ENCODE measurements around the gene CCDC39.

- TF ChIP-seq EZH2 (IDR thresholded peaks at IDR 0.05; ENCODE audit: low read length, unreplicated experiment) (no peak), EZH2phosphoT487 (IDR thresholded peaks at IDR 0.05; ENCODE audit: borderline replicate concordance, low read length) (no peak)
- TF ChIP-seq, protein P1, sequence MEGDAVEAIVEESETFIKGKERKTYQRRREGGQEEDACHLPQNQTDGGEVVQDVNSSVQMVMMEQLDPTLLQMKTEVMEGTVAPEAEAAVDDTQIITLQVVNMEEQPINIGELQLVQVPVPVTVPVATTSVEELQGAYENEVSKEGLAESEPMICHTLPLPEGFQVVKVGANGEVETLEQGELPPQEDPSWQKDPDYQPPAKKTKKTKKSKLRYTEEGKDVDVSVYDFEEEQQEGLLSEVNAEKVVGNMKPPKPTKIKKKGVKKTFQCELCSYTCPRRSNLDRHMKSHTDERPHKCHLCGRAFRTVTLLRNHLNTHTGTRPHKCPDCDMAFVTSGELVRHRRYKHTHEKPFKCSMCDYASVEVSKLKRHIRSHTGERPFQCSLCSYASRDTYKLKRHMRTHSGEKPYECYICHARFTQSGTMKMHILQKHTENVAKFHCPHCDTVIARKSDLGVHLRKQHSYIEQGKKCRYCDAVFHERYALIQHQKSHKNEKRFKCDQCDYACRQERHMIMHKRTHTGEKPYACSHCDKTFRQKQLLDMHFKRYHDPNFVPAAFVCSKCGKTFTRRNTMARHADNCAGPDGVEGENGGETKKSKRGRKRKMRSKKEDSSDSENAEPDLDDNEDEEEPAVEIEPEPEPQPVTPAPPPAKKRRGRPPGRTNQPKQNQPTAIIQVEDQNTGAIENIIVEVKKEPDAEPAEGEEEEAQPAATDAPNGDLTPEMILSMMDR (conservative IDR thresholded peaks at IDR 0.05; ENCODE audit: low read depth, low read length): no peak
These were observed 17.8 kb downstream of the CCDC39 start for GRCh38 chr3:180661444-180661843.
